ENCODE results near the gene ATP5F1D. TPM values are rescaled to one million over a fixed set of nuclear protein-coding genes. Genes with fewer than 3 reads are reported as not detected.

Gene ATP5F1D
- total RNA-seq, 2 donors from 2014 or later = 104 to 115 TPM

DNA sequence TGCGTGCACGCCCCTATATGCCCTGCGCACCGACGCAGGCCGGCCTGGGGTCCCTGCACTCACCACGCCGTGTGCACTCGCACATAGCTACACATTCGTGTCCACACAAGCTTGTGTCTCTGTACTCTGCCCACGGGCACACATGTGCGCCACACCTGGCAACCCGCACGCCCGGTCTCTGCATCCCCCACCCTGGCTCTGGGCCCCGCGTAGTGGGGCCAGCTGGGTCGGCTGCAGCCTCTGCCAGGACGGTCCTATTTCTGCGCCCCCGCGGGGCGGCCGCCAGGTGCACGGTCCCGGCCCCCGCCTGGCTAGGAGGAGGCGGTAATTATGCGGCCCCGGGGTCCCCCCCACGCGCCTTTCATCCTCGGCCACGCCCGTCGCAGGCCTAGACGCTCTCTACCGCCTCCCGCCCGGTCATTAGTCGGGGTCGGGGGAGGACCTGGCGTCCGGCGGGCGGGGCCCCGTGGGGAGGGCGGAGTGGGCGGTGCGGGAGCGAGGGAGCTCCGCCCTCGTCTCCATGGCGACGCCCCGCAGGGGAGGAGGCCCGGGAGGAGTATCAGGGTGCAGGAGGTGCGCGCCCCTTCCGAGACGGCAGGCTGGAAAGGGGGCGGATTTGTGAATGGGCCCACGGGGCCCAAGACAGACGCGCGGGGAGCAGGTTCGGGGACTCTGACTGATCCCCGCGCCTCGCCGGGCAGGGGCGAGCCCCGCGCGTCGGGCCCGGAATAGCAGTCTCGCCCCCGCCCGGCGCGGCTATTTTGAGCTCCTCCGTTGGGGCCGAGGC is 24.8 kb downstream of the ATP5F1D start:
- ATAC-seq = peak; percentile 38
- no peak overlapping the region for H3K27ac Mint-ChIP-seq
- H3K4me1 Mint-ChIP-seq = peaks cover 47% of the 10 kb centered on the region
- H3K9me3 ChIP-seq (ENCODE audit: control insufficient read depth, low read length, poor library complexity, severe bottlenecking) = no peaks in the 10 kb centered on the region
- peak; percentile 73 to 82 (median 82) for DNase-seq
- no peaks in the 10 kb centered on the region for H3K27me3 Mint-ChIP-seq
- H3K36me3 Mint-ChIP-seq (ENCODE audit: low read depth) = peaks cover 3% of the 10 kb centered on the region
- peak overlapping the region; percentile 89 for H3K4me3 Mint-ChIP-seq

- H3K36me3 Mint-ChIP-seq (ENCODE audit: low read depth) = peaks cover 4% of the 10 kb centered on the region
- H3K27me3 Mint-ChIP-seq = no peaks in the 10 kb centered on the region
- DNase-seq (peak; percentile 55 to 71 (median 68)), ATAC-seq (peak; percentile 15)
- H3K4me1 Mint-ChIP-seq = peaks cover 47% of the 10 kb centered on the region
- H3K27ac Mint-ChIP-seq = peak overlapping the region; percentile 98
- H3K9me3 ChIP-seq (ENCODE audit: control insufficient read depth, low read length, poor library complexity, severe bottlenecking) = no peaks in the 10 kb centered on the region
- peak overlapping the region; percentile 89 for H3K4me3 Mint-ChIP-seq
Observed at GRCh38 chr19:1266916-1267476, 25.4 kb downstream of the ATP5F1D start.

DNA sequence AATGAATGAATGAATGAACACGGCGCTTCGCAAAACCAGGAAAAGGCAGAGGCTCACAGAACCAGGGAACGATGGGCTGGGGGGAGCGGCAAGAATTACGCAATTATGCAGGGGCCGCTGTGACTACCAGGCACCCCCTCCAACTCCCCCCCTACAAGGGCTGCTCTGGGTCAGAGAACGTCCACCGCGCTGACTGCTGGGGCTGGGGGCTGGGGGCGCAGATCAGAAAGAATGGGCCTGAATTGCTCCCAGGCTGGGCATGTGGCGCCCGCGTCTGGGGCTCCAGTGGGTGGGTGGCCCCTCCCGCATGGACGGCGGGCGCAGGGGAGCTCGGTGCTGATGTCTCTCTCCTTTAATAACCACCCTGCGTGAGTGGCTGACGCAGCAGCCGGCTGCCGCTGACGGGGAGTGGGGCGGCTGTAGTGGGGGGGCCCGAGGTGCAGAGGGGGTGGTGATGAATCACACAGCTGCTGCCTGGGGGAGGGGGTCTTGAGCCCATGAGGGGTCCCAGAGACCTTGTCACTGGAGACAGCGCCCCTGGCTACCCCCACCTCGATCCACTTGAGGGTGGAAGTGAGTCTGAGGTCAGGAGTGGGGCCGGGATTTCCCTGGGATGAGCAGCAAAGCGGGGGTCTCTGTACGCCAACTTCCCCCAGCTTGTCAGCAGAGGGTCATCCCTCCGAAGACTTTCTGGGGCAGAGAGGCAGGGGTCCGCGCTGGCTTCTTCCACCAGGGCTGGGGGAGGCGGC is 26.1 kb downstream of the ATP5F1D start:
- Mint-ChIP-seq H3K27ac (peak overlapping the region; percentile 98), H3K4me3 (peak overlapping the region; percentile 89), H3K27me3 (no peaks in the 10 kb centered on the region), H3K36me3 (ENCODE audit: low read depth) (peaks cover 4% of the 10 kb centered on the region), H3K4me1 (peaks cover 48% of the 10 kb centered on the region)
- no peaks in the 10 kb centered on the region for H3K9me3 ChIP-seq (ENCODE audit: control insufficient read depth, low read length, poor library complexity, severe bottlenecking)
- no peak for ATAC-seq
- DNase-seq = peak in 1 of 3 donors; percentile 35

- peak overlapping the region; percentile 98 for H3K27ac Mint-ChIP-seq
- peaks cover 48% of the 10 kb centered on the region for H3K4me1 Mint-ChIP-seq
Observed at GRCh38 chr19:1268226-1269064, 26.9 kb downstream of the ATP5F1D start.

GRCh38 chr19:1269065-1269477 is 27.5 kb downstream of the ATP5F1D start, which contains the start of gene CIRBP:
CIRBP (plus strand) TSS chr19:1269332; CDS start chr19:1270934, 1,602 bp downstream.
- DNase-seq (peak; percentile 99), ATAC-seq (peak; percentile 84)
- Mint-ChIP-seq H3K4me3 (peak within 1 kb of the TSS; percentile 97), H3K4me1 (peaks cover 54% of the 10 kb centered on the region), H3K36me3 (ENCODE audit: low read depth) (peaks cover 4% of the 10 kb centered on the region), H3K27ac (peak within 1 kb of the TSS; percentile 98), H3K27me3 (no peaks in the 10 kb centered on the region)
- H3K9me3 ChIP-seq (ENCODE audit: control insufficient read depth, low read length, poor library complexity, severe bottlenecking) = no peaks in the 10 kb centered on the region

More at GRCh38 chr19:1268226-1269064, 26.9 kb downstream of the ATP5F1D start:
- ATAC-seq (no peak), DNase-seq (no peak)
- Mint-ChIP-seq H3K27me3 (no peaks in the 10 kb centered on the region), H3K36me3 (ENCODE audit: low read depth) (peaks cover 4% of the 10 kb centered on the region), H3K4me3 (peak overlapping the region; percentile 89)
- H3K9me3 ChIP-seq (ENCODE audit: control insufficient read depth, low read length, poor library complexity, severe bottlenecking) = no peaks in the 10 kb centered on the region

GRCh38 chr19:1269478-1270212 is 28.1 kb downstream of the ATP5F1D start:
- Mint-ChIP-seq H3K4me3 (peak overlapping the region; percentile 97), H3K27me3 (no peaks in the 10 kb centered on the region), H3K36me3 (ENCODE audit: low read depth) (peaks cover 4% of the 10 kb centered on the region), H3K4me1 (peaks cover 52% of the 10 kb centered on the region), H3K27ac (peak overlapping the region; percentile 98)
- no peaks in the 10 kb centered on the region for H3K9me3 ChIP-seq (ENCODE audit: control insufficient read depth, low read length, poor library complexity, severe bottlenecking)
- DNase-seq = peak; percentile 78 to 86 (median 82)
- peak; percentile 48 for ATAC-seq

- Mint-ChIP-seq H3K4me1 (peaks cover 48% of the 10 kb centered on the region), H3K36me3 (ENCODE audit: low read depth) (peaks cover 4% of the 10 kb centered on the region), H3K27me3 (no peaks in the 10 kb centered on the region), H3K4me3 (peak overlapping the region; percentile 97), H3K27ac (peak overlapping the region; percentile 98)
- no peak for ATAC-seq
- no peaks in the 10 kb centered on the region for H3K9me3 ChIP-seq (ENCODE audit: control insufficient read depth, low read length, poor library complexity, severe bottlenecking)
- no peak for DNase-seq
Observed at GRCh38 chr19:1270213-1270853, 28.8 kb downstream of the ATP5F1D start.

- peak overlapping the region; percentile 97 for H3K4me3 Mint-ChIP-seq
- no peak for ATAC-seq
- DNase-seq = no peak
- peaks cover 47% of the 10 kb centered on the region for H3K4me1 Mint-ChIP-seq
- peak overlapping the region; percentile 98 for H3K27ac Mint-ChIP-seq
- peaks cover 4% of the 10 kb centered on the region for H3K36me3 Mint-ChIP-seq (ENCODE audit: low read depth)
- H3K9me3 ChIP-seq (ENCODE audit: control insufficient read depth, low read length, poor library complexity, severe bottlenecking) = no peaks in the 10 kb centered on the region
- H3K27me3 Mint-ChIP-seq = no peaks in the 10 kb centered on the region
Observed at GRCh38 chr19:1270854-1271527, 29.4 kb downstream of the ATP5F1D start.

DNA sequence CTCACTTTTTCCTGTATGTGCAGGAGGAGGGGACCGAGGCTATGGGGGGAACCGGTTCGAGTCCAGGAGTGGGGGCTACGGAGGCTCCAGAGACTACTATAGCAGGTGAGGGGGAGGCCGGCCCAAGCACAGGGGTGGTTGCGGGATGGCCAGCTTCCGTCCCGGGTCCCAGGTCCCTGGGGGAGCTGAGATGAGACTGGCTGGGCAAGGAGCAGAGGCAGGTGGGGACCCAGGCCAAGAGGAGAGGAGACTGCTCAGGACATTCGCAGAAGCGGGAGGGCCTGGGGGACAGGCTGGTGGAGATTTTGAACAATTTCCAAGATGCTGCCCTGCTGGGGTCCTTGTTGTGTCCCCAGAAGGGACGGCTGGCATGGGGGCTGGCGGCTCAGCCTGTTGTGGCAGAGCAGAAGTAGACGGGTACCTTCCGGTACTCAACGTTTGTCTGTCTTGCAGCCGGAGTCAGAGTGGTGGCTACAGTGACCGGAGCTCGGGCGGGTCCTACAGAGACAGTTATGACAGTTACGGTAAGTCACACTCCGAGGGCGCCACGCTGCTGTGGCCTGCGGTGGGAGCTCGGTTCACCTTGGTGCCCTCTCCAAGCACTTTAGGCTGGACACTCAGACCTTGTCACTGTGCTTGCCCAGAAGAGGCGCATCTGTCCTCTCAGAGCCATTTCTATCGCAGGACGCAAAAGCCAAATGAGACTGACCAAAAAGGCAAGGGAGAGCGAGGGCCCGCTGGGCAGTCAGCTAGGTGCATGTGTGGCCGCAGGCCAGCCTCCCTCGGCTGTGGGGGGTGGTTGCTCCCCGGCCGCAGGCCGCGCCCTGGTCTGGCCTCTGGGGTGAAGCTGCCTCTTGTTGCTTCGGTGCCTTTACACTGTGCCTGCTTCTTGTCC is 30.2 kb downstream of the ATP5F1D start:
- Mint-ChIP-seq H3K27me3 (no peaks in the 10 kb centered on the region), H3K4me3 (peak overlapping the region; percentile 97), H3K27ac (peak overlapping the region; percentile 98), H3K36me3 (ENCODE audit: low read depth) (peaks cover 4% of the 10 kb centered on the region), H3K4me1 (peaks cover 51% of the 10 kb centered on the region)
- ATAC-seq (no peak), DNase-seq (no peak)
- no peaks in the 10 kb centered on the region for H3K9me3 ChIP-seq (ENCODE audit: control insufficient read depth, low read length, poor library complexity, severe bottlenecking)

- H3K4me1 Mint-ChIP-seq = peaks cover 49% of the 10 kb centered on the region
- no peaks in the 10 kb centered on the region for H3K9me3 ChIP-seq (ENCODE audit: control insufficient read depth, low read length, poor library complexity, severe bottlenecking)
- peak overlapping the region; percentile 98 for H3K27ac Mint-ChIP-seq
- H3K36me3 Mint-ChIP-seq (ENCODE audit: low read depth) = peaks cover 4% of the 10 kb centered on the region
- no peaks in the 10 kb centered on the region for H3K27me3 Mint-ChIP-seq
- peak overlapping the region; percentile 97 for H3K4me3 Mint-ChIP-seq
- DNase-seq (no peak), ATAC-seq (no peak)
Observed at GRCh38 chr19:1272423-1273262, 31.1 kb downstream of the ATP5F1D start.
